Right renal pelvis (tissue), 4 donors: ENCODE data around the gene NHEJ1. TPM values are rescaled to one million over a fixed set of nuclear protein-coding genes. Genes with fewer than 3 reads are reported as not detected.
A peak's percentile ranks its signal among the peaks of the same experiment; 100 is the strongest.
"Not testable (repeated sequence)": the region's sequence is repeated elsewhere in the genome, so short reads cannot be mapped to it uniquely, and the experiment has no call there.

Experiments used
- DNase-seq, 4 donors: peaks; one replicate each; pipeline ENCODE4 v3.0.0-alpha.2; 2013; ENCODE audit warnings: low read depth in 4 of 4, low spot score in 3 of 4, missing footprints in 1 of 4
- polyA plus RNA-seq, 4 donors: library from polyadenylated mRNA; unstranded; fragments of 120-200 nt; gene quantifications; one replicate each; pipeline ENCODE4 v1.2.1, GENCODE V29; 2013; ENCODE audit not compliant: insufficient read length in 4 of 4

Gene NHEJ1
- 10 to 100 TPM; 18.8 to 21.3 (median 20.1) TPM for polyA plus RNA-seq

- peak; percentile 80 to 94 (median 85) for DNase-seq
These were observed at the start of gene NHEJ1 for GRCh38 chr2:219160186-219161017. NHEJ1 (minus strand) TSS chr2:219160815; CDS start chr2:219158362, 2,453 bp downstream.

- DNase-seq, result no peak
These were observed 48.9 kb upstream of the NHEJ1 start for GRCh38 chr2:219209236-219210195.

GRCh38 chr2:219207884-219208740, 47.5 kb upstream of the NHEJ1 start:
- no peak for DNase-seq

GRCh38 chr2:219207134-219207883, 46.7 kb upstream of the NHEJ1 start:
- DNase-seq, result no peak

DNA sequence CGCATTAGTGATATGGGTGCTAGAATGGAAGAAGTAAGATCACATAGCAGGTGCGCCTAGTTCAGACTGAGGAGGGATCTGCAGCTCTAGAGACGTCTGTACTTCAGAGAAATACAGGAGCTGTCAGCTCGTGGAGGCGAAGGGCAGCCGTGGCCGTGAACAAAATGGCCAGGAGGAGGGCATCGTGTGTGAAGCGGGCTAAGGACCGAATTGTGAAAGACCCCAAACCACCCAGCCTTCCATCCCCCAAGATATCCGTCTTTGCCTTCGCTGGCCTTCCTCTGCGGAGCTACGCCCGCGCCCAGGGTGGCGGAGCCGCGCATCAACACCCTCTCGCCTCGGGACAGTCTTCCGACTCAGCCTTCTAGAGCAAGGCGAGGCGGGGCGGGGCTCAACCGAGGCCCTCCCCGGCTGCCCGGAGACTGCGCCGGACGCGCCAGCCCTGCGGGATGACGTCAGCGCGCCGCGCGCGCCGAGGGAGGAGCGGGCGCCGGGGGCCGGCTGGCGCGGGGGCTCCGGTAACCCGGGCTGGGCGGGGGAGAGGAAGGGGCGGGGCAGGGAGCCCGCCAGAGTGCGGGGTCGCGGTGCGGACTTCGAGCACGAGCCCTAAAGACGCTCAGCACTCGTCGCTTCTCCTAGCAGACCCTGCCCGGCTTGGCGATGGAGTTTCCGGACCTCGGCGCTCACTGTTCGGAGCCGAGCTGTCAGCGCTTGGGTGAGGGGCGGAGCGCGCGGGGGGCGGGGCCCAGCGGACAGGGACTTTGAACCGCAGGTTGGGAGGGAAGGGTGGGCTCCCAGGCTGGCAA, 45.9 kb upstream of the NHEJ1 start, which contains the start of gene ZFAND2B:
Gene ZFAND2B (plus strand): TSS at position 455 of the 806 bp plus-strand sequence. CDS start 206 bp downstream, at position 661.
- peak; percentile 91 to 94 (median 93) for DNase-seq

DNA sequence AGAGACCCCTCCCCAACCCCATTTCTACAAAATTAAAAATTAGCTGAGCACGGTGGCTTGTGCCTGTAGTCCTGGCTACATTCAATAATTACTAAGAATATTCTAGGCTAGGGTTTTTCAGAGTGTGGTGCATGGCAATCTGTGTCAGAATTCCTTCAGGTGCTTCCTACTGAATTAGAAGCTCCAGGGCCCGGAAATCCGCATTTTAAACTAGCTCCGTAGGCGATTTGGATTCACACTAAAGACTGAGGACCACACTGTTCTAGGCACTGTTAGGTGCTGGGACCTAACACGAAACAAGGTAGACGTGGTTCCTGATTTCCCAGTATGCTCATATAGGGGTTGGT, 45.3 kb upstream of the NHEJ1 start:
- no peak for DNase-seq

GRCh38 chr2:219205165-219205538, 44.5 kb upstream of the NHEJ1 start:
- no peak for DNase-seq

- no peak for DNase-seq
These were observed 44.0 kb upstream of the NHEJ1 start for GRCh38 chr2:219204425-219205164.

DNA sequence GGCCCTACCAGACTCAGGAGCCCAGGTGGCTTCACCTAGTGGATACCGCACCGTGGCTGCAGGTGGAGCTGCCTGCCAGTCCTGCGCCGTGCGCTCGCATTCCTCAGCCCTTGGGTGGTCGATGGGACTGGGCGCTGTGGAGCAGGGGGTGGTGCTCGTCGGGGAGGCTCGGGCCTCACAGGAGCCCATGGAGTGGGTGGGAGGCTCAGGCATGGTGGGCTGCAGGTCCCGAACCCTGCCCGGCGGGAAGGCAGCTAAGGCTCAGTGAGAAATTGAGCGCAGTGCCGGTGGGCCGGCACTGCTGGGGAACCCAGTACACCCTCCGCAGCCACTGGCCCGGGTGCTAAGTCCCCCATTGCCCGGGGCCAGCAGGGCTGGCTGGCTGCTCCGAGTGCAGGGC, 40.7 kb upstream of the NHEJ1 start:
- DNase-seq, result not testable (repeated sequence)

DNA sequence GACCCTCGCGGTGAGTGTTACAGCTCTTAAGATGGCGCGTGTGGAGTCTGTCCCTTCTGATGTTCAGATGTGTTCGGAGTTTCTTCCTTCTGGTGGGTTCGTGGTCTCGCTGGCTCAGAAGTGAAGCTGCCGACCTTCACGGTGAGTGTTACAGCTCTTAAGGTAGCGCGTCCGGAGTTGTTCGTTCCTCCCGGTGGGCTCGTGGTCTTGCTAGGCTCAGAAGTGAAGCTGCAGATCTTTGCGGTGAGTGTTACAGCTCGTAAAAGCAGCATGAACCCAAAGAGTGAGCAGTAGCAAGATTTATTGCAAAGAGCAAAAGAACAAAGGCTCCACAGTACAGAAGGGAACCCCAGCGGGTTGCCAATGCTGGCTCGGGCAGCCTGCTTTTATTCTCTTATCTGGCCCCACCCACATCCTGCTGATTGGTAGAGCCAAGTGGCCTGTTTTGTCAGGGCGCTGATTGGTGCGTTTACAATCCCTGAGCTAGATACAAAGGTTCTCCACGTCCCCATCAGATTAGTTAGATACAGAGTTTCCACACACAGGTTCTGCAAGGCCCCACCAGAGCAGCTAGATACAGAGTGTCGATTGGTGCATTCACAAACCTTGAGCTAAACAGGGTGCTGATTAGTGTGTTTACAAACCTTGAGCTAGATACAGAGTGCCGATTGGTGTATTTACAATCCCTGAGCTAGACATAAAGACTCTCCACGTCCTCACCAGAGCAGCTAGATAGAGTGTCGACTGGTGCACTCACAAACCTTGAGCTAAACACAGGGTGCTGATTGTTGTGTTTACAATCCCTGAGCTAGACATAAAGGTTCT, 40.1 kb upstream of the NHEJ1 start:
- not testable (repeated sequence) for DNase-seq

- DNase-seq, result no peak
These were observed 39.0 kb upstream of the NHEJ1 start for GRCh38 chr2:219199470-219200211.

- DNase-seq, result no peak
These were observed 38.4 kb upstream of the NHEJ1 start for GRCh38 chr2:219198974-219199373.

DNA sequence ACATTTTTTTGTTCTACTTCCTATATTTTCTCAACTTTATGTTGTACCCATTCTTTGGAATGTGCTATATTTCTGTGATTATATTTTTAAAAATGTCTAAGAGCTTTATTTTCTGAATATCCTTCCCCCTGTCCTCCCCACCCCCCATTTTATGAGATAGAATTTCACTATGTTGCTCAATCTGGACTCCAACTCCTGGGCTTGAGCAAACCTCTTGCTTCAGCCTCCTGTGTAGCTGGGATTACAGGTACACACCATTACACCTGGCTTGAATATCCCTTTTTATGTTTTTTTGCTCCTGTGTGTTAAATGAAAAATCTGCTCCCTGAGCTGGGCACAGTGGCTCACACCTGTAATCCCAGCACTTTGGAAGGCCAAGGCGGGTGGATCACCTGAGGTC, 36.8 kb upstream of the NHEJ1 start:
- DNase-seq, result no peak

DNA sequence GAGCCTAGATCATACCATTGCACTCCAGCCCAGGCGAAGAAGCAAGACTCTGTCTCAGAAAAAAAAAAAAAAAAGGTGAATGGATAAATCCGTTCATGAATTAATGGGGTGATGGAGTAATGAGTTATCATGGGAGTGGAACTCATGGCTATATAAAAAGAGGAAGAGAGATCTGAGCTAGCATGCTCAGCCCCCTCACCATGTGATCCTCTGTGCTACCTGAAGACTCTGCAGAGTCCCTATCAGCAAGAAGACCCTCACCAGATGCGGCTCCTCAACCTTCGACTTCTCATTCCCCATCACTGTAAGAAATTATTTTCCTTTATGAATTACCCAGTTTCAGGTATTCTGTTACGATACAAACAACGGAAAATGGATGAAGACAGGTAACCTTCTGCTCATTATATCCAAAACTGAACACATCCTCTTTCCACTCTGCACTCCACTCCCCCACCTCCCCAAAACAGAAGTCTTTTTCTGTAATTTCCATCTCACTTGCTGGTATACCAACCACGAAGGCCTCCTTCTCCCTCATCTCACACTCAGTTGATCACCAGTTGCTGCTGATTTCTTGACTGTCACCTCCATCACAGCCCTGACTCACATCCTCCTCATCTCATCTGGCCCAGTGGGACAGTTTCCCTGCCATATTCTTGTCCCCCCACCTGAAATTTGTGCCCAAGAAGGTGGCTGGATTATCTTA, 26.3 kb upstream of the NHEJ1 start:
- no peak for DNase-seq

DNA sequence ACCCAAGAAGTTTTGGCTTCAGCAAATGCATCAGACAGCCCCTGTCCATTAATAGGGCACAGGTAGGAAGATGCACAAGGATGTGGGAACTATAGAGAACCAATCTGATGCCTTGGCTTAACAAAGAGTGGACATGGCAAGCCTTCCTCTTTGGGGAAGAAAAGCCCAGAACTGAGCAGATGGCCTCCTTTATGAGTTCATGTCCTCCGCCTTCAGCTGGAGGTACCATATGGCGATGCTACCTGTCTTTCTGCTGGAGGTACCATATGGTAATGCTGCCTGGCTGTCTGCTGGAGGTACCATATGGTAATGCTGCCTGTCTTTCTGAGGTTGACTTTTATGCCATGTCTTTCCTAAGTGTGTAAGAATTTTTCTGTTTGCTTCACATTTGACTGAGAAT, 23.5 kb upstream of the NHEJ1 start:
- no peak for DNase-seq
